ENCODE data around the gene KAT6B.

The KAT6B gene

DNA sequence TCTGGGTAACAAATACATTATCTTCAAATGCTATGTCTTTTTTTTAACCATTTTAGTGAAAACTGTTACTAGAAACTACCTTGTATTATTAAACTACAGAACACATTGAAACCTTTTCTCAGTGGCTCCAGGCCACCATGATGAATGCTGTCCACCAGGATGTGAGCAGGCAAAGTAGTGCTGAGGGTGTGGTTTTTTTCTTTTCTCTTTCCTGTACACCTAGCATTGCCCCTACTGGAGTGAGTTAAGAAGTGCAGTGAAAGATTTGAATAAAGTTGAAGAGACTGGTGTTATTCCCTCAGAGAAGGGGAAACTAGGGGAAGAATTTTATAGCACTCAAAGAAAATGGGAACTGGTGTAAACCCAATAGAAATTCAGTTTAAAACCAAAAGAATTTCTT, 165.0 kb downstream of the KAT6B start:
- DNase-seq = no peak

DNA sequence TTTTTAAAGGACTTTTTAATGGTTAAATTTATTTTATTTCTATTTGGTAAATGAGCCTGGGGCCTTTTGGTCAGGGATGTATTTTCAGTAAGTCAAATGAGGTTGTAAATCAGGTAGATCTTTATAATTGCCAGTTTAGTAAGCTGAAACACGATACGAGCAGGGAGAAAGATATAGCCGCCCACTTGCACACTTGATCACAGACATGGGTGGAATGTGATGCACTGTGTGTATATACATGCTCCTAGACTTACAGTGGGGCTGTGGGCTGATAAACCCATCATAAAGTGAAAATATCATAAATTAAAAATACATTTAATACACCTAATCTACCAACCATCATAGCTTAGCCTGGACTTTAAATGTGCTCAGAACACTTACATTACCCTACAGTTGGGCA, 165.7 kb downstream of the KAT6B start:
- DNase-seq = no peak

- DNase-seq = no peak
Measured at GRCh38 chr10:74993649-74994048, 167.2 kb downstream of the KAT6B start.

DNA sequence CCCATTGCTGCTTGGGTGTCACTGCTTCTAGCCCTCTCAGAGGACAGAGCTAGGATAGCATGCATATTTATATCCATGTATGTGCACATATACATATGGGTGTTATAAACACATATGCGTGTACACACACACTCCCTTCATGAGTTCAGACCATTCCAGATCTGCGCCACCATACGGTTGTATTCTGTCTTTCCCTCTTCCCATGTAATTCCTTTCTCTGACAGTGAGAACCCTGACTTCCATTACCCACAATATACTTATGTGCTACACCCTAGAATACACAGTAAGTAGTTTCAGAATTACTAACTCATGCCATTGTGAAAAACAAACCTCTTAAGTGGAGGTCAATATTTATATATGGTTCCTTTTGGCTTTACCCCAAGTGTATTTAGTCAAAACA, 168.5 kb downstream of the KAT6B start:
- DNase-seq = no peak

GRCh38 chr10:74995806-74996205, 169.4 kb downstream of the KAT6B start:
- no peak for DNase-seq

GRCh38 chr10:74997163-74997562, 170.8 kb downstream of the KAT6B start:
- no peak for DNase-seq

GRCh38 chr10:75000748-75001321, 174.4 kb downstream of the KAT6B start:
- DNase-seq = no peak

- no peak for DNase-seq
Measured at GRCh38 chr10:75001715-75002350, 175.4 kb downstream of the KAT6B start.

- DNase-seq = no peak
Measured at GRCh38 chr10:75002351-75002725, 175.9 kb downstream of the KAT6B start.

DNA sequence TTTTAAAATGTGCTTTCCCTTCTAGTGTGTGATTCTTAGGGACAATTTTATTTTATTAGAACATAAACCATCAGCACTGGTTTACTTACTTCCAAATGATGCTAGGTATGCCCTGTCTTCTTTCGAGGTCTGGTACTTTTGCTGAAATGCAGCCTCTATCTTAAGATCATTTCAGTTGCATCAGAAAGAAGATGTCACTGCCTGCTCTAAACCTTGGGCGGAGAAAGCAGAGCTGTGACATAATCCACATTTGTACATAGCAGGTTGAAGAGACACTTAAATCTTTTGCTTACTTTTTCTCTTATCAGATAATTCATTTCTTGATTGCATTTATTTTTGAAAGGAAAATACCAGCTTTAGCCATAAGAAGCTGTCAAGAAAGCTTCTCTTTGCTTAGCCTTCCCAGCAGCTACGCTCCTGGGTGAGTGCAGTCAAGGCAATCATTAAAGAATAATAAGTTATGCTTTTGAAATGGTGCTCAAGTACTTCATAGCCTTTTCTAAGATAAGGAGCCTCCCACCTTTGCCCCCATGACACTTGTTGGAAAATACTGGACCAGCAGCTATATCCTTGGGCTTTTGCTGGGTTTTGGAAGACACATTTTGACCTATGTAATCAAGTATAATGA, 176.7 kb downstream of the KAT6B start:
- no peak for DNase-seq

DNA sequence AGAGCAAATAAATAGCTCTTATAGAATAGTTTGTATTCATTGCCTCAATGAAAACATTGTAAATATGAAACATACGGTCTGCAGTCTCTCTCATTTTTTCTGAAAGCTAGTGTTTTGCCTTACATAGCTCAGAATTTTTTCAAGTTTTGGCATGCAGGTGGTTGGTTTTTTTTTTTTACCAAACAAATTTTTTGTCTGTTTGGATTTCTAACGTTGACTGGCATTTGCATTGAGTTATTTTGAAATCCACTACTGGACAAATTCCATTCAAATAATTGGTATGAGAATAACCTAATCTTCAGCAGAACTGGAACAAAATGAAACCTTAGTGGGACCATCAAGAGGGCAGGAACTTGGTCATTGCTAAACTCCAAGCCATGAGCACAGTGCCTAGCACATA, 177.5 kb downstream of the KAT6B start:
- no peak for DNase-seq

DNA sequence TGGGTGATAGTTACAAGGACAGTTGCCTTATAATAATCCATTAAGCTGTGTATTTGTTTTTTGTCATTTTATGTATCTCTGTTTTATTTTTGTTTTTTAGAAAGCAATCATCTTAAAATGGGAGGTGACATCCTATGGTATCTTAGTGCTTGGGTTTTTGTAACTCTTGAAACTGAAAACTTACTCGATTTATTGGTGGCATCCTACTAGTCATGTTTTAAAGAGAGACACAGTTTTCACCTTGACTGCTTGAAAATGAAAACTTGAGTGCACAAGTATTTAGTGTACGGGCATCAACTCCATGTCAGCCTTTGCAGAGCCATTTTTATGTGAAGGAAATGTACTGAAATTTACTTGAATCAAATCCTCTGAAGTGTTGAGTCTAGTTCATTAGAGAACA, 181.2 kb downstream of the KAT6B start:
- no peak for DNase-seq

DNA sequence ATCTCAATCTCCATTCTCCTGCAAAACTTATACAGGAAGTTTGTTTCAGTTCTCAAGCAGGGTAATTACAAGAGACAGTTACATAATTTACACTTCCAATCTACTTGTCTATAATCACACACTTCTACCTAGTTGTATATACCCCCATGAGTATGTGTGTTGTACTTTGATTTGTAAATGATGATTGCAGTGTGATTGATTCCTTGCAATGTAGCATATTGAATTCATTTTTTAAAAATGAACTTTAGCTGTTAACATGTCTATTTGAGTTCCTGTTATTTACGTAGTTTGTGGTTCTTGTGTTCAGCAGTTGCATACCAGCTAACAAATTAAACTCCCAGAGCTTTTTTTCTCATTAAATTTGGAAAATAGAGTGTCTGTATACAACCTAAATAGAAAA, 182.6 kb downstream of the KAT6B start:
- DNase-seq = no peak

DNA sequence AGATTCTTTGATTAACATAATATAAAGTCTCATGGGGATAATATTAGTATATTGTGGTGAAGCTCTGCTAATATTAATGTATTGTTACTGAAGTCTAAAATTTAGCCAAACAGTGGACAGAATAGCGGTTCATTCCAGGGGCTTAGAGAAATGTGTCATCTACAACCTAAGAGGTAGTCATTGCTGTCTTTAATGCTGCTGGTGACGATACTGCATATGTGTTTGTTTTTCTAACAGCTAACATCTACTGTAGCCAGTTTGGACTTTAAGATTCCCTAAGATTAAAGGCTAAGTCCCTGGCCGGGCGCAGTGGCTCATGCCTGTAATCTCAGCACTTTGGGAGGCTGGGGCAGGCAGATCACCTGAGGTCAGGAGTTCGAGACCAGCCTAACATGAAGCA, 183.0 kb downstream of the KAT6B start:
- no peak for DNase-seq

- DNase-seq = no peak
Measured at GRCh38 chr10:75010373-75010772, 184.0 kb downstream of the KAT6B start.

- DNase-seq = no peak
Measured at GRCh38 chr10:75011221-75011620, 184.8 kb downstream of the KAT6B start.

GRCh38 chr10:75012471-75012870, 186.1 kb downstream of the KAT6B start:
- DNase-seq = no peak

GRCh38 chr10:75013007-75013406, 186.6 kb downstream of the KAT6B start:
- no peak for DNase-seq

- no peak for DNase-seq
Measured at GRCh38 chr10:75013522-75013921, 187.1 kb downstream of the KAT6B start.

DNA sequence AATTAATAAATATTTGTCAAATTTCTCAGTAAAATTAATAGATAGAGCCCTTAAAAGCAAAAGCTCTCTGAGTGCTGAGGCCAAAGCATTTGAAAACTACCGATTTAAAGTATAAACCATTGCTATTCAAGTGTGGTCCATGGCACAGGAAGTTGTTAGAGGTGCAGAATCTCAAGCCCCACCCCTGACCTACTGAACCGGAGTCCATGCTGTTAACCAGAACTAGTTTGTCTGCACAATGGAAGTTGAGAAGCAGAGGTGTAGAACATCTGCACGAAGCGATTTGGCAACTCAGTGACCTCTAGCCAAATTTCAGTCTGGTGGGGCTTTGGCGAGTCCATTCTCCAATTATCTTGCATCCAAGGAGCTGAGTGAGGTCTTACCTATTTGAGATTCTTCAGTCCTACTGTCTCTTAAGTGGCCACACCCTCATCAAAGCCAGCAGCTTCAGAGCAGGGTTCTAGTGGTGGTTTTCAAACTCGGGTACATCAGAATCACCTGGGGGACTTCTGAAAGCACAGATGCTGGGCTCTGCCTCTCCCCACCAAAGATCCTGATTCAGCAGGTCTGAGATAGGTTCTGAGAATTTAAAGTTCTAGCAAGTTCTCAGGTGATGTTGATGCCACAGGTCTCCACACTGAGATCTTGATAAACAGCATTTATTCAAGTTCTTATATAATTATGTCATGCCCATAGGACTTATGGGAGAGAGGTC, 188.3 kb downstream of the KAT6B start:
- DNase-seq = peak; percentile 36

- DNase-seq = no peak
Measured at GRCh38 chr10:75015442-75015841, 189.0 kb downstream of the KAT6B start.

DNA sequence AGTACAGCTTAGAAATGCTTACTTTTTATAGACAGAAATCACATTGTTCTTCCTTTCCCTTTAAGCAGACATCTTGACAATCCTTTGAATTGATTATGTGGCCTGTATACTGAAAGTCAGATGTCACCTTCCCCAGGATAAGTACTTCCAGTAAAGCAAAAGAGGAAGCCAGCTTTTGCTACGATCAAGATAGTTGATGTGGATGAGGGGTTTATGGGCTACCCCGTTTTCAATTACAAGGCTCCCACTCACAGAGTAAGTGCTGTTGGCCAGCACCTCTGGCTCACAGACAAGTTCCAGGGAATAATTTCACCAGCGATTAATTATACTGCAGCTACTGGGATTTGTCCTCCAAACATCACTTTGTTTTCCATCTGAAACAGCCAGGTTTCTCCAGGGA, 189.9 kb downstream of the KAT6B start:
- DNase-seq = no peak

GRCh38 chr10:75018251-75018650, 191.9 kb downstream of the KAT6B start:
- DNase-seq = no peak

- no peak for DNase-seq
Measured at GRCh38 chr10:75018686-75019307, 192.4 kb downstream of the KAT6B start.

All from activated effector memory CD4-positive, alpha-beta T cell treated with Interleukin-2 at 50 U/mL for 16 hours (primary cell).